ENCODE data around the gene GNB1.

GNB1 gene

DNA sequence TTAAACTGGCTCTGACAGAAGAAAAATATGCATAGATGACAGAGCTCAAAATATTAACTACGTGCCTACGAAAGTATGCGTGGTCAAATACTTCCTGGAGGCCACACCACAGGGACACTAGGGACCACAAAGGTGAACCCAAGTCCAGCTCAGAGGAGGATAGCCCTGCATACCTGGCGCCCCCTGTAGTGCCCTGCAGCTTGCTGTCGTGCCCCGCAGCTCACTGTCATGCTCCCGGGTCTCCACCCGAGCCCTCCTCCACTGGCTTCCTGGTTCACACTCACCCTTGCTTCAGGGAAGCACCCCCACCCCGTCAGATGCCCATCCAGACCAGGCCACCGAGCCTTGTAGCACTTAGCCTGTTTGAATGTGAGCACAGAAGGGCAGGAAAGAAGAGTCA lies 95.9 kb downstream of the GNB1 start:
- Histone ChIP-seq H3K9ac (no peak overlapping the region), H3K4me1 (peaks cover 28% of the 10 kb centered on the region), H3K4me3 (no peak overlapping the region), H3K27ac (0 out of 2 replicates have a peak overlapping the region, but pooled peaks have one; percentile 13), H3K36me3 (peaks cover 100% of the 10 kb centered on the region), H4K20me1 (peaks cover 100% of the 10 kb centered on the region), H3K27me3 (no peaks in the 10 kb centered on the region), H3K4me2 (no peak overlapping the region), H3K9me3 (no peaks in the 10 kb centered on the region)
- TF ChIP-seq Cebpa-rat (IDR thresholded peaks at IDR 0.05), result no peak

GRCh38 chr1:1793481-1794244 lies 97.2 kb downstream of the GNB1 start:
- Histone ChIP-seq H3K9ac (no peak overlapping the region), H3K9me3 (no peaks in the 10 kb centered on the region), H3K4me3 (no peak overlapping the region), H3K4me1 (peaks cover 37% of the 10 kb centered on the region), H3K36me3 (peaks cover 100% of the 10 kb centered on the region), H3K4me2 (no peak overlapping the region), H3K27ac (peak overlapping the region; percentile 30; the same call in 1 of the 2 replicates), H3K27me3 (no peaks in the 10 kb centered on the region), H4K20me1 (peaks cover 100% of the 10 kb centered on the region)
- no peak for TF ChIP-seq Cebpa-rat (IDR thresholded peaks at IDR 0.05)

GRCh38 chr1:1788646-1789431 lies 102.0 kb downstream of the GNB1 start:
- peak overlapping the region; percentile 34 for H3K4me3 ChIP-seq
- peak overlapping the region; percentile 59; the same call in 1 of the 2 replicates for H3K9ac ChIP-seq
- peak overlapping the region; percentile 89 for H3K4me2 ChIP-seq
- H3K36me3 ChIP-seq, result peaks cover 94% of the 10 kb centered on the region
- no peak for TF ChIP-seq Cebpa-rat (IDR thresholded peaks at IDR 0.05)
- H3K9me3 ChIP-seq, result no peaks in the 10 kb centered on the region
- H3K27ac ChIP-seq, result peak overlapping the region; percentile 75
- peaks cover 84% of the 10 kb centered on the region for H3K4me1 ChIP-seq
- H4K20me1 ChIP-seq, result peaks cover 95% of the 10 kb centered on the region
- no peaks in the 10 kb centered on the region for H3K27me3 ChIP-seq

GRCh38 chr1:1788136-1788535 lies 102.8 kb downstream of the GNB1 start:
- no peak for TF ChIP-seq Cebpa-rat (IDR thresholded peaks at IDR 0.05)
- H3K4me3 ChIP-seq, result peak overlapping the region; percentile 34
- H3K4me2 ChIP-seq, result peak overlapping the region; percentile 89
- peaks cover 87% of the 10 kb centered on the region for H3K36me3 ChIP-seq
- H3K9ac ChIP-seq, result peak overlapping the region; percentile 59
- H3K4me1 ChIP-seq, result peaks cover 91% of the 10 kb centered on the region
- no peaks in the 10 kb centered on the region for H3K27me3 ChIP-seq
- peak overlapping the region; percentile 75 for H3K27ac ChIP-seq
- H4K20me1 ChIP-seq, result peaks cover 95% of the 10 kb centered on the region
- no peaks in the 10 kb centered on the region for H3K9me3 ChIP-seq

DNA sequence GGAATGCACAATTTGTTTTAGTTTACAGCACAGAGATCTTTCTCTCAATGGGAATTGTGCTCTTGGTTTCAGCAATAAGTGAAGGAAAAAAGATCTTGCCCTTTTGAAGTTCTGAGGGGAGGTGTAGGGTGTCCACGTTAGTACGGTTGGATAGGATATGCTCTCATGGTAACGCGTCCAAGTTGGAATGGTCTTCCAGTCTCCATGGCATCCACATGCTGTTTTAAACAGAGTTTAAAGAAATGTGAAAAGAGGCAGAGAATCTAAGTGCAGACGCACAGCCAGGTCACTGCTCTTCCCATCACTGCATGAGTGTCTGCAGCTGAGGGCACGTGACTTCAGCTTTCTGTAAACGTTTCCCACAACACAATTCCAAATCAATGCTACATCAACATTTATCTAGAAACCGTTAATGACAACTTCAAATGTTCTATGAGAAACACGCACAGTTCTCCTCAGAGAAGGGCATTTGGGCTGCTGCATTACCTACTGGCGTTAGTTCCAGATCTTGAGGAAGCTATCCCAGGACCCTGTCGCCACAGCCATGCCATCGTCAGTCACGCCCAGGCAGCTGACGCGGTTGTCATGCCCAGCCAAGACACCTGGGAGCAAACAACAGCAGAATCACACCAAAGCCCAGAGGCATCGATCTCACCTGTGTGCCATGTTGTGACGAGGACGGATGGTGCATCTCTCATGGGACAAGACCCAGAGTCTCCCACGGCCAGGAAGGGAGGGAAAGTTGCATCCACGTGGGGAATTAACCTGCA lies 103.9 kb downstream of the GNB1 start:
- H3K4me3 ChIP-seq, result no peak overlapping the region
- peaks cover 76% of the 10 kb centered on the region for H3K36me3 ChIP-seq
- H3K9ac ChIP-seq, result peak overlapping the region; percentile 59; the same call in 1 of the 2 replicates
- TF ChIP-seq Cebpa-rat (IDR thresholded peaks at IDR 0.05), result no peak
- no peaks in the 10 kb centered on the region for H3K9me3 ChIP-seq
- H3K27me3 ChIP-seq, result no peaks in the 10 kb centered on the region
- peaks cover 99% of the 10 kb centered on the region for H3K4me1 ChIP-seq
- peak overlapping the region; percentile 89 for H3K4me2 ChIP-seq
- H4K20me1 ChIP-seq, result peaks cover 94% of the 10 kb centered on the region
- peak overlapping the region; percentile 75 for H3K27ac ChIP-seq

- Histone ChIP-seq H3K4me2 (peak overlapping the region; percentile 53), H3K9ac (no peak overlapping the region), H3K36me3 (peaks cover 62% of the 10 kb centered on the region), H3K9me3 (no peaks in the 10 kb centered on the region), H4K20me1 (peaks cover 86% of the 10 kb centered on the region), H3K27ac (no peak overlapping the region), H3K4me3 (no peak overlapping the region), H3K27me3 (no peaks in the 10 kb centered on the region), H3K4me1 (peaks cover 99% of the 10 kb centered on the region)
- TF ChIP-seq Cebpa-rat (IDR thresholded peaks at IDR 0.05), result no peak
These were observed 105.2 kb downstream of the GNB1 start for GRCh38 chr1:1785666-1786065.

- TF ChIP-seq Cebpa-rat (IDR thresholded peaks at IDR 0.05), result no peak
- H3K27me3 ChIP-seq, result no peaks in the 10 kb centered on the region
- H3K9ac ChIP-seq, result no peak overlapping the region
- peaks cover 78% of the 10 kb centered on the region for H4K20me1 ChIP-seq
- peak overlapping the region; percentile 53 for H3K4me2 ChIP-seq
- peak overlapping the region; percentile 36; the same call in 1 of the 2 replicates for H3K27ac ChIP-seq
- no peaks in the 10 kb centered on the region for H3K9me3 ChIP-seq
- peaks cover 55% of the 10 kb centered on the region for H3K36me3 ChIP-seq
- no peak overlapping the region for H3K4me3 ChIP-seq
- peaks cover 99% of the 10 kb centered on the region for H3K4me1 ChIP-seq
These were observed 106.0 kb downstream of the GNB1 start for GRCh38 chr1:1784933-1785332.

GRCh38 chr1:1783320-1783719 lies 107.6 kb downstream of the GNB1 start:
- peak overlapping the region; percentile 100 for H3K27ac ChIP-seq
- H3K9me3 ChIP-seq, result no peaks in the 10 kb centered on the region
- peaks cover 94% of the 10 kb centered on the region for H3K4me1 ChIP-seq
- H3K36me3 ChIP-seq, result peaks cover 39% of the 10 kb centered on the region
- H4K20me1 ChIP-seq, result peaks cover 62% of the 10 kb centered on the region
- H3K4me2 ChIP-seq, result peak overlapping the region; percentile 97
- peak overlapping the region; percentile 62 for H3K9ac ChIP-seq
- no peaks in the 10 kb centered on the region for H3K27me3 ChIP-seq
- TF ChIP-seq Cebpa-rat (IDR thresholded peaks at IDR 0.05), result no peak
- peak overlapping the region; percentile 4; the same call in 1 of the 2 replicates for H3K4me3 ChIP-seq
